ENCODE data around the gene RAI1. TPM values are rescaled to one million over a fixed set of nuclear protein-coding genes. Genes with fewer than 3 reads are reported as not detected.

Gene RAI1
- total RNA-seq, 2 donors from 2014 or later: 35.9 to 42.9 TPM

DNA sequence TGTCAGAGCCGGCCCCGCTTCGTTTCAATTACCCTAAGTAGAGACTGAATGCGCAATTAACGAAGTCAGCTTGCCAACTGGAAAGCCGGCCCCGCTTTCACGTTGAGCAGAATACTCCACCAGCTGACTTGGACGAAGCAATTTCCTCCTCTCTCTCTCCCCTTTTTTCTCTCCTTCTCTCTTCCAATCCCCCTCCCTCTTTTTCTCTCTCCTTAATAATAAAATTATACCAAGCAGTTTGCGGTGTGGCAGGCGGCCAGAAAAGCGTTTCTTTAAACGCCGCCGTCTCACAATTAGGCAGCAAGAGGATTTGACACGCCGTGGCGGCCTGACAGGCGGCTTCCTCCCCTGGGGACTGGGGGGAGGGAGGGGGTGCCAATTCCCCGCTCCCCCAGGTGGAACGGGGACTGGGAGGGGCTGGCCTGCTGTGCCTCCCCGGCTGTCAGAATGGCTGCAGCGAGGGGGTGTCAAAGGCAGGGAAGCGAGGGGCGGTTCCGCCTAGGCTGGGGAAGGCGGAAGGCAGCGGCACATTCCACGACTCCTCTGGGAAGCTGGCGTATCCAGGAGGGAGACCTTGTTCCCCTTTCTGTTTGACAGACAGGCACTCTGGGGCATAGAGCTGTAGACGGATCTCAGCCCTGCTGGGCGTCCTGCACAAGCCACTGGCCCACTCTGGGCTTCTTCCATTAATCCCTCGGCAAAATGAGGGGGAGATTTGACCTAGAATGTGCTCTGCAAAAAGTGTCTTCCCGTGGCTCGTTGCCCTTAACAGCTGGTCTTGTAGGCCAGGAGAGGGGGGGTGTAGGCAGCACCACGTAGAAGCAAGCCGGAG lies 102.8 kb downstream of the RAI1 start:
- 6 to 17% methylated on average over 16 to 37 of the region's 37 CpGs for WGBS, 2 experiments (ENCODE audit: insufficient coverage in 1 of 2, insufficient read length in 1 of 2)

DNA sequence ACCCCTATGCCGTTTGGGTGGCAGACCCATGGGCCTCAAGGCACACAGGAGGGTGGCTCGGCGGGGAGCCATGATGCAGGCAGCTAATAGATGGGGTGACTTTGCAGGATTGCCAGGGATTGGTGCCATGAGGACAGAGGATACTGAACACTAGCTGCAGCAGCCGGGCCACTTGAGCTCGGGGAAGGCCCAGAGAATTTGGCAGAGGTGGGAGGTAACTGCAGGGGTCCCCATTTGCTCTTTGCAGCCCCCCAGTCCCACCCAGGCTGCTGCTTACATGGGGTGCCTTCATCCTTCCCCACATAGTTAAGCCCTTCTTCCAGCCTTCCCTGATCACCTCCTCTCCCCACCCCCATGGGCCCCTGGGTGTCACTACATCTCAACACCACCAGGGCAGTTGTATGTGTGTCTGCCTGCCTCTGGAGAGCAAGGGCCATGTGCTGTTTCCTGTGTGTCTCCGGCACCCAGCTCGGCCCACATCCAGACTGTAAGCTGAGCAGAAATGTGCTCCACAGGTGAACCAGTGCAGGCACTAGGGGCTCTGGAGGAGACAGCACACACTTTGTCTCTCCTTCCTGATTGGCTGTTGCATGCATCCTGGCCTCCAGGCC lies 103.5 kb downstream of the RAI1 start:
- no peaks in the 10 kb centered on the region for H3K9me3 Mint-ChIP-seq
- H3K9ac ChIP-seq (ENCODE audit: extremely low read depth, low read length, poor library complexity, severe bottlenecking): no peak overlapping the region
- peak; percentile 82 for DNase-seq
- H3K27ac Mint-ChIP-seq: no peak overlapping the region
- H3K27ac ChIP-seq (ENCODE audit: low read depth, low read length): peak overlapping the region; percentile 90
- peaks cover 3% of the 10 kb centered on the region for H3K27me3 Mint-ChIP-seq (ENCODE audit: insufficient read depth)
- H3K27me3 ChIP-seq (ENCODE audit: control insufficient read depth, insufficient read depth, low read length, poor library complexity, severe bottlenecking): no peaks in the 10 kb centered on the region
- TF ChIP-seq, protein P1, sequence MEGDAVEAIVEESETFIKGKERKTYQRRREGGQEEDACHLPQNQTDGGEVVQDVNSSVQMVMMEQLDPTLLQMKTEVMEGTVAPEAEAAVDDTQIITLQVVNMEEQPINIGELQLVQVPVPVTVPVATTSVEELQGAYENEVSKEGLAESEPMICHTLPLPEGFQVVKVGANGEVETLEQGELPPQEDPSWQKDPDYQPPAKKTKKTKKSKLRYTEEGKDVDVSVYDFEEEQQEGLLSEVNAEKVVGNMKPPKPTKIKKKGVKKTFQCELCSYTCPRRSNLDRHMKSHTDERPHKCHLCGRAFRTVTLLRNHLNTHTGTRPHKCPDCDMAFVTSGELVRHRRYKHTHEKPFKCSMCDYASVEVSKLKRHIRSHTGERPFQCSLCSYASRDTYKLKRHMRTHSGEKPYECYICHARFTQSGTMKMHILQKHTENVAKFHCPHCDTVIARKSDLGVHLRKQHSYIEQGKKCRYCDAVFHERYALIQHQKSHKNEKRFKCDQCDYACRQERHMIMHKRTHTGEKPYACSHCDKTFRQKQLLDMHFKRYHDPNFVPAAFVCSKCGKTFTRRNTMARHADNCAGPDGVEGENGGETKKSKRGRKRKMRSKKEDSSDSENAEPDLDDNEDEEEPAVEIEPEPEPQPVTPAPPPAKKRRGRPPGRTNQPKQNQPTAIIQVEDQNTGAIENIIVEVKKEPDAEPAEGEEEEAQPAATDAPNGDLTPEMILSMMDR (conservative IDR thresholded peaks at IDR 0.05): peak; percentile 58
- peak overlapping the region; percentile 60 for H3K4me3 Mint-ChIP-seq
- peaks cover 54% of the 10 kb centered on the region for H3K4me1 Mint-ChIP-seq
- H3K4me1 ChIP-seq (ENCODE audit: control insufficient read depth, insufficient read depth, low read length): peaks cover 38% of the 10 kb centered on the region
- H3K36me3 ChIP-seq (ENCODE audit: control insufficient read depth, insufficient read depth, low read length): no peaks in the 10 kb centered on the region
- H3K36me3 Mint-ChIP-seq (ENCODE audit: low read depth): no peaks in the 10 kb centered on the region
- 73 to 86% methylated on average over 5 to 7 of the region's 7 CpGs for WGBS, 2 experiments (ENCODE audit: insufficient coverage in 1 of 2, insufficient read length in 1 of 2)
- no peaks in the 10 kb centered on the region for H3K9me3 ChIP-seq (ENCODE audit: control insufficient read depth, low read length)
- no peak overlapping the region for H3K4me3 ChIP-seq (ENCODE audit: low read length)

More for the DNA sequence above, 102.8 kb downstream of the RAI1 start:
- peak overlapping the region; percentile 60 for H3K4me3 Mint-ChIP-seq
- H3K9me3 ChIP-seq (ENCODE audit: control insufficient read depth, low read length): no peaks in the 10 kb centered on the region
- H3K4me1 Mint-ChIP-seq: peaks cover 51% of the 10 kb centered on the region
- TF ChIP-seq, protein P1 (conservative IDR thresholded peaks at IDR 0.05): no peak
- peak; percentile 86 for DNase-seq
- H3K4me1 ChIP-seq (ENCODE audit: control insufficient read depth, insufficient read depth, low read length): peaks cover 39% of the 10 kb centered on the region
- H3K36me3 Mint-ChIP-seq (ENCODE audit: low read depth): no peaks in the 10 kb centered on the region
- H3K27ac ChIP-seq (ENCODE audit: low read depth, low read length): peak overlapping the region; percentile 90
- H3K36me3 ChIP-seq (ENCODE audit: control insufficient read depth, insufficient read depth, low read length): no peaks in the 10 kb centered on the region
- peaks cover 3% of the 10 kb centered on the region for H3K27me3 Mint-ChIP-seq (ENCODE audit: insufficient read depth)
- no peaks in the 10 kb centered on the region for H3K27me3 ChIP-seq (ENCODE audit: control insufficient read depth, insufficient read depth, low read length, poor library complexity, severe bottlenecking)
- H3K9ac ChIP-seq (ENCODE audit: extremely low read depth, low read length, poor library complexity, severe bottlenecking): peak overlapping the region; percentile 25
- H3K9me3 Mint-ChIP-seq: no peaks in the 10 kb centered on the region
- H3K27ac Mint-ChIP-seq: no peak overlapping the region
- H3K4me3 ChIP-seq (ENCODE audit: low read length): peak overlapping the region; percentile 79

DNA sequence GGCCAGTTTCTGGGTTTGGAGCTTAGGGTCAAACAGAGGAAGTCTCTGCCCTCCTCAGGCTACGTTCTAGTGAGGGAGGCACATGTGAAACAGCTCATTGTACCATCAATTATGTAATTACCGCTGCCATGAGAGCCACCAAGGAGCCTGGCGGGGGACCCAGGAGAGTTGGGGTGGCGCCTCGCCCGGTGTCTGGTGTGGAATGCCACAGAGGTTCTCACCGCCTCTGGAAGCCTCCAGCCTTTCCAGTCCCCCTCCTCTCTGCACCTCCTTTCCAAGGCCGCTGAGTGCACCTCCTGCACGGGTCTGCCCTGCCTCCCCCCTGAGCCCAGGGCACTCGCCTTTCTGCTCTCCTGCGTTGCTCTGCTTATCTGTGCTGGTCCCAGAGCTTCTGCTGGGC lies 104.1 kb downstream of the RAI1 start:
- Histone ChIP-seq H3K27ac (ENCODE audit: low read depth, low read length) (no peak overlapping the region), H3K27me3 (ENCODE audit: control insufficient read depth, insufficient read depth, low read length, poor library complexity, severe bottlenecking) (no peaks in the 10 kb centered on the region), H3K9ac (ENCODE audit: extremely low read depth, low read length, poor library complexity, severe bottlenecking) (no peak overlapping the region), H3K4me1 (ENCODE audit: control insufficient read depth, insufficient read depth, low read length) (peaks cover 38% of the 10 kb centered on the region), H3K4me3 (ENCODE audit: low read length) (no peak overlapping the region), H3K9me3 (ENCODE audit: control insufficient read depth, low read length) (no peaks in the 10 kb centered on the region), H3K36me3 (ENCODE audit: control insufficient read depth, insufficient read depth, low read length) (no peaks in the 10 kb centered on the region)
- Mint-ChIP-seq H3K27ac (no peak overlapping the region), H3K4me3 (no peak overlapping the region), H3K36me3 (ENCODE audit: low read depth) (no peaks in the 10 kb centered on the region), H3K9me3 (no peaks in the 10 kb centered on the region), H3K27me3 (ENCODE audit: insufficient read depth) (peaks cover 3% of the 10 kb centered on the region), H3K4me1 (peaks cover 51% of the 10 kb centered on the region)
- DNase-seq: no peak
- TF ChIP-seq, protein P1 (conservative IDR thresholded peaks at IDR 0.05): no peak
- WGBS, 2 experiments (ENCODE audit: insufficient coverage in 1 of 2, insufficient read length in 1 of 2): 85 to 95% methylated on average over 8 to 11 of the region's 11 CpGs

Data from endodermal cell (in vitro differentiated cells).